ENCODE results near the gene ANKRD6.

ANKRD6 gene

GRCh38 chr6:89589297-89590025, 156.5 kb downstream of the ANKRD6 start:
- TF ChIP-seq GATA3 (IDR thresholded peaks at IDR 0.05; ENCODE audit: low read depth, low read length) (no peak), GATA2 (IDR thresholded peaks at IDR 0.05; ENCODE audit: low read depth, low read length) (peak; percentile 8; the same call in 1 of the 2 replicates)

- no peak for TF ChIP-seq GATA3 (IDR thresholded peaks at IDR 0.05; ENCODE audit: low read depth, low read length)
- TF ChIP-seq GATA2 (IDR thresholded peaks at IDR 0.05; ENCODE audit: low read depth, low read length) = no peak
Measured at GRCh38 chr6:89590133-89590532, 157.2 kb downstream of the ANKRD6 start.

GRCh38 chr6:89591745-89592144, 158.8 kb downstream of the ANKRD6 start:
- no peak for TF ChIP-seq GATA3 (IDR thresholded peaks at IDR 0.05; ENCODE audit: low read depth, low read length)
- no peak for TF ChIP-seq GATA2 (IDR thresholded peaks at IDR 0.05; ENCODE audit: low read depth, low read length)

GRCh38 chr6:89596056-89596455, 163.1 kb downstream of the ANKRD6 start:
- TF ChIP-seq GATA2 (IDR thresholded peaks at IDR 0.05; ENCODE audit: low read depth, low read length) (no peak), GATA3 (IDR thresholded peaks at IDR 0.05; ENCODE audit: low read depth, low read length) (no peak)

- TF ChIP-seq GATA2 (IDR thresholded peaks at IDR 0.05; ENCODE audit: low read depth, low read length) (no peak), GATA3 (IDR thresholded peaks at IDR 0.05; ENCODE audit: low read depth, low read length) (no peak)
Measured at GRCh38 chr6:89596484-89596883, 163.5 kb downstream of the ANKRD6 start.

GRCh38 chr6:89597372-89597771, 164.4 kb downstream of the ANKRD6 start:
- no peak for TF ChIP-seq GATA3 (IDR thresholded peaks at IDR 0.05; ENCODE audit: low read depth, low read length)
- no peak for TF ChIP-seq GATA2 (IDR thresholded peaks at IDR 0.05; ENCODE audit: low read depth, low read length)

GRCh38 chr6:89597988-89598387, 165.0 kb downstream of the ANKRD6 start:
- 0 out of 2 replicates have a peak, but pooled peaks have one; percentile 49 for TF ChIP-seq GATA2 (IDR thresholded peaks at IDR 0.05; ENCODE audit: low read depth, low read length)
- peak; percentile 48; the same call in 1 of the 2 replicates for TF ChIP-seq GATA3 (IDR thresholded peaks at IDR 0.05; ENCODE audit: low read depth, low read length)

- TF ChIP-seq GATA2 (IDR thresholded peaks at IDR 0.05; ENCODE audit: low read depth, low read length) (no peak), GATA3 (IDR thresholded peaks at IDR 0.05; ENCODE audit: low read depth, low read length) (no peak)
Measured at GRCh38 chr6:89599727-89600126, 166.8 kb downstream of the ANKRD6 start.

GRCh38 chr6:89602166-89602565, 169.2 kb downstream of the ANKRD6 start:
- TF ChIP-seq GATA2 (IDR thresholded peaks at IDR 0.05; ENCODE audit: low read depth, low read length) = no peak
- no peak for TF ChIP-seq GATA3 (IDR thresholded peaks at IDR 0.05; ENCODE audit: low read depth, low read length)

- TF ChIP-seq GATA3 (IDR thresholded peaks at IDR 0.05; ENCODE audit: low read depth, low read length) (no peak), GATA2 (IDR thresholded peaks at IDR 0.05; ENCODE audit: low read depth, low read length) (no peak)
Measured at GRCh38 chr6:89604653-89605052, 171.7 kb downstream of the ANKRD6 start.

GRCh38 chr6:89605861-89606260, 172.9 kb downstream of the ANKRD6 start:
- TF ChIP-seq GATA3 (IDR thresholded peaks at IDR 0.05; ENCODE audit: low read depth, low read length) (no peak), GATA2 (IDR thresholded peaks at IDR 0.05; ENCODE audit: low read depth, low read length) (no peak)

- no peak for TF ChIP-seq GATA2 (IDR thresholded peaks at IDR 0.05; ENCODE audit: low read depth, low read length)
- TF ChIP-seq GATA3 (IDR thresholded peaks at IDR 0.05; ENCODE audit: low read depth, low read length) = no peak
Measured at GRCh38 chr6:89610149-89610642, 177.2 kb downstream of the ANKRD6 start.

GRCh38 chr6:89611666-89612065, 178.7 kb downstream of the ANKRD6 start:
- TF ChIP-seq GATA3 (IDR thresholded peaks at IDR 0.05; ENCODE audit: low read depth, low read length) (no peak), GATA2 (IDR thresholded peaks at IDR 0.05; ENCODE audit: low read depth, low read length) (no peak)

GRCh38 chr6:89612121-89612520, 179.2 kb downstream of the ANKRD6 start:
- TF ChIP-seq GATA2 (IDR thresholded peaks at IDR 0.05; ENCODE audit: low read depth, low read length) = no peak
- no peak for TF ChIP-seq GATA3 (IDR thresholded peaks at IDR 0.05; ENCODE audit: low read depth, low read length)

- TF ChIP-seq GATA2 (IDR thresholded peaks at IDR 0.05; ENCODE audit: low read depth, low read length) = no peak
- TF ChIP-seq GATA3 (IDR thresholded peaks at IDR 0.05; ENCODE audit: low read depth, low read length) = no peak
Measured at GRCh38 chr6:89613790-89614189, 180.8 kb downstream of the ANKRD6 start.

All from SH-SY5Y (cell line).